WTC11 (cell line): ENCODE data around the gene KIAA1586.

Experiments
- TF ChIP-seq, protein P1 (sequence below): fragments of 200-600 bp; IDR thresholded peaks from 2 replicates; pipeline ENCODE4 v1.8.0; 2022; ENCODE audit warnings: antibody characterized with exemption
- TF ChIP-seq, protein P2 (sequence below): sonication (generic); formaldehyde crosslinking; IDR thresholded peaks from 2 replicates; pipeline ENCODE4 v1.8.1; 2023; ENCODE audit warnings: mild to moderate bottlenecking, missing genetic modification reagents
- TF ChIP-seq, protein P3 (sequence below): sonication (generic); formaldehyde crosslinking; conservative IDR thresholded peaks from 2 replicates; pipeline ENCODE4 v1.8.1; 2023; ENCODE audit warnings: mild to moderate bottlenecking, low read depth, missing genetic modification reagents, moderate library complexity

DNA sequence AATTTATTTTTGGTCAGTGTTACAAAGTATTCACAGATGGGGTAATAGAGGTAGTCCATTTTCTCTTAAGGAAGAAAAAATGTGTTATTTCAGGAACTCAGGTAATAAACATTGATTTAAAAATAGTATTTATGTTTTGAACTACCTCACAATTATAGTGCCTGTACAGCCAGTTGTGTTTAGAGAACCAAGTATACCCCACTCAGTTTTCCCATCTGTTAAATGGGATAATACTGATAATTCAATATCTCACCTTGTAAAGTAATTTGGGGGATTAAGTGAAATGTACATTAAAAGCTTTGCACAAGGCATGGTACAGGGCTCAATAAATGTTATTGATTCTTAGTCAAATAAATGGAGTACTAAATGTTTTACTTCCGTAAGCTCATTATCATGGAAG, 48.2 kb downstream of the KIAA1586 start:
- TF ChIP-seq, protein P1, sequence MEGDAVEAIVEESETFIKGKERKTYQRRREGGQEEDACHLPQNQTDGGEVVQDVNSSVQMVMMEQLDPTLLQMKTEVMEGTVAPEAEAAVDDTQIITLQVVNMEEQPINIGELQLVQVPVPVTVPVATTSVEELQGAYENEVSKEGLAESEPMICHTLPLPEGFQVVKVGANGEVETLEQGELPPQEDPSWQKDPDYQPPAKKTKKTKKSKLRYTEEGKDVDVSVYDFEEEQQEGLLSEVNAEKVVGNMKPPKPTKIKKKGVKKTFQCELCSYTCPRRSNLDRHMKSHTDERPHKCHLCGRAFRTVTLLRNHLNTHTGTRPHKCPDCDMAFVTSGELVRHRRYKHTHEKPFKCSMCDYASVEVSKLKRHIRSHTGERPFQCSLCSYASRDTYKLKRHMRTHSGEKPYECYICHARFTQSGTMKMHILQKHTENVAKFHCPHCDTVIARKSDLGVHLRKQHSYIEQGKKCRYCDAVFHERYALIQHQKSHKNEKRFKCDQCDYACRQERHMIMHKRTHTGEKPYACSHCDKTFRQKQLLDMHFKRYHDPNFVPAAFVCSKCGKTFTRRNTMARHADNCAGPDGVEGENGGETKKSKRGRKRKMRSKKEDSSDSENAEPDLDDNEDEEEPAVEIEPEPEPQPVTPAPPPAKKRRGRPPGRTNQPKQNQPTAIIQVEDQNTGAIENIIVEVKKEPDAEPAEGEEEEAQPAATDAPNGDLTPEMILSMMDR, result no peak
- TF ChIP-seq, protein P2, sequence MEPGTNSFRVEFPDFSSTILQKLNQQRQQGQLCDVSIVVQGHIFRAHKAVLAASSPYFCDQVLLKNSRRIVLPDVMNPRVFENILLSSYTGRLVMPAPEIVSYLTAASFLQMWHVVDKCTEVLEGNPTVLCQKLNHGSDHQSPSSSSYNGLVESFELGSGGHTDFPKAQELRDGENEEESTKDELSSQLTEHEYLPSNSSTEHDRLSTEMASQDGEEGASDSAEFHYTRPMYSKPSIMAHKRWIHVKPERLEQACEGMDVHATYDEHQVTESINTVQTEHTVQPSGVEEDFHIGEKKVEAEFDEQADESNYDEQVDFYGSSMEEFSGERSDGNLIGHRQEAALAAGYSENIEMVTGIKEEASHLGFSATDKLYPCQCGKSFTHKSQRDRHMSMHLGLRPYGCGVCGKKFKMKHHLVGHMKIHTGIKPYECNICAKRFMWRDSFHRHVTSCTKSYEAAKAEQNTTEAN, result no peak
- TF ChIP-seq, protein P3, sequence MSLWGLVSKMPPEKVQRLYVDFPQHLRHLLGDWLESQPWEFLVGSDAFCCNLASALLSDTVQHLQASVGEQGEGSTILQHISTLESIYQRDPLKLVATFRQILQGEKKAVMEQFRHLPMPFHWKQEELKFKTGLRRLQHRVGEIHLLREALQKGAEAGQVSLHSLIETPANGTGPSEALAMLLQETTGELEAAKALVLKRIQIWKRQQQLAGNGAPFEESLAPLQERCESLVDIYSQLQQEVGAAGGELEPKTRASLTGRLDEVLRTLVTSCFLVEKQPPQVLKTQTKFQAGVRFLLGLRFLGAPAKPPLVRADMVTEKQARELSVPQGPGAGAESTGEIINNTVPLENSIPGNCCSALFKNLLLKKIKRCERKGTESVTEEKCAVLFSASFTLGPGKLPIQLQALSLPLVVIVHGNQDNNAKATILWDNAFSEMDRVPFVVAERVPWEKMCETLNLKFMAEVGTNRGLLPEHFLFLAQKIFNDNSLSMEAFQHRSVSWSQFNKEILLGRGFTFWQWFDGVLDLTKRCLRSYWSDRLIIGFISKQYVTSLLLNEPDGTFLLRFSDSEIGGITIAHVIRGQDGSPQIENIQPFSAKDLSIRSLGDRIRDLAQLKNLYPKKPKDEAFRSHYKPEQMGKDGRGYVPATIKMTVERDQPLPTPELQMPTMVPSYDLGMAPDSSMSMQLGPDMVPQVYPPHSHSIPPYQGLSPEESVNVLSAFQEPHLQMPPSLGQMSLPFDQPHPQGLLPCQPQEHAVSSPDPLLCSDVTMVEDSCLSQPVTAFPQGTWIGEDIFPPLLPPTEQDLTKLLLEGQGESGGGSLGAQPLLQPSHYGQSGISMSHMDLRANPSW, result no peak
